Liver (tissue), 3 donors: ENCODE data around the gene TSR2.

Source experiments
- ATF3 ChIP-seq: IDR thresholded peaks from 2 replicates; pipeline ENCODE4 v1.6.1; 2016; ENCODE audit warnings: antibody characterized with exemption
- CTCF ChIP-seq: fragments of 150-350 bp; IDR thresholded peaks from 2 replicates; pipeline ENCODE4 v1.5.1; 2017; ENCODE audit warnings: improper control_type of control experiment, low read depth, low read length; ENCODE audit not compliant: missing input control
- FOXA1 ChIP-seq: IDR thresholded peaks from 2 replicates; pipeline ENCODE4 v1.6.1; 2016; ENCODE audit warnings: antibody characterized with exemption
- FOXA2 ChIP-seq: IDR thresholded peaks from 2 replicates; pipeline ENCODE4 v1.6.1; 2016; ENCODE audit warnings: antibody characterized with exemption
- GABPA ChIP-seq, 2 donors: IDR thresholded peaks in 1 of 2; conservative IDR thresholded peaks in 1 of 2; 2 replicates each; pipeline ENCODE4 v1.6.1; 2016; ENCODE audit warnings: antibody characterized with exemption in 2 of 2, mild to moderate bottlenecking in 1 of 2, moderate library complexity in 1 of 2
- JUND ChIP-seq, 2 donors: IDR thresholded peaks; 2 replicates each; pipeline ENCODE4 v1.6.1; 2016; ENCODE audit warnings: antibody characterized with exemption in 2 of 2
- RAD21 ChIP-seq, 2 donors: IDR thresholded peaks; 2 replicates each; pipeline ENCODE4 v1.6.1; 2016; ENCODE audit warnings: antibody characterized with exemption in 2 of 2, mild to moderate bottlenecking in 2 of 2
- REST ChIP-seq: IDR thresholded peaks from 2 replicates; pipeline ENCODE4 v1.6.1; 2016; ENCODE audit warnings: antibody characterized with exemption, mild to moderate bottlenecking
- SP1 ChIP-seq: IDR thresholded peaks from 2 replicates; pipeline ENCODE4 v1.6.1; 2018; ENCODE audit warnings: antibody characterized with exemption, mild to moderate bottlenecking
- TAF1 ChIP-seq: conservative IDR thresholded peaks from 2 replicates; pipeline ENCODE4 v1.6.1; 2016; ENCODE audit warnings: antibody characterized with exemption, mild to moderate bottlenecking
- YY1 ChIP-seq: IDR thresholded peaks from 2 replicates; pipeline ENCODE4 v1.6.1; 2016; ENCODE audit warnings: antibody characterized with exemption, mild to moderate bottlenecking
- ZBTB33 ChIP-seq: IDR thresholded peaks from 2 replicates; pipeline ENCODE4 v1.6.1; 2016; ENCODE audit warnings: antibody characterized with exemption
- donor health status: healthy.
- donor health status: healthy.

- TF ChIP-seq ATF3 = no peak
- TF ChIP-seq CTCF = no peak
- TF ChIP-seq REST = no peak
- TF ChIP-seq TAF1 = no peak
- no peak for TF ChIP-seq SP1
- no peak for TF ChIP-seq YY1
- TF ChIP-seq ZBTB33 = no peak
- TF ChIP-seq GABPA (IDR thresholded peaks at IDR 0.05 in 1 of 2, conservative IDR thresholded peaks at IDR 0.05 in 1 of 2) = no peak
- no peak for TF ChIP-seq JUND (IDR thresholded peaks at IDR 0.05)
- no peak for TF ChIP-seq RAD21 (IDR thresholded peaks at IDR 0.05)
- no peak for TF ChIP-seq FOXA2
- TF ChIP-seq FOXA1 = no peak
Measured at GRCh38 chrX:54482839-54483593, 42.8 kb downstream of the TSR2 start.
